PC-9 (cell line): ENCODE data around the gene EXD3.

Experiments used
- EZH2 ChIP-seq: fragments of 200-600 bp; sonication (generic); IDR thresholded peaks from 2 replicates; pipeline ENCODE4 v1.8.0; 2017; ENCODE audit warnings: antibody characterized with exemption, low read depth
- TF ChIP-seq, protein P1 (sequence below): fragments of 200-600 bp; sonication (generic); conservative IDR thresholded peaks from 2 replicates; pipeline ENCODE4 v1.6.1; 2017; ENCODE audit warnings: mixed run types, antibody characterized with exemption, mild to moderate bottlenecking, moderate library complexity

DNA sequence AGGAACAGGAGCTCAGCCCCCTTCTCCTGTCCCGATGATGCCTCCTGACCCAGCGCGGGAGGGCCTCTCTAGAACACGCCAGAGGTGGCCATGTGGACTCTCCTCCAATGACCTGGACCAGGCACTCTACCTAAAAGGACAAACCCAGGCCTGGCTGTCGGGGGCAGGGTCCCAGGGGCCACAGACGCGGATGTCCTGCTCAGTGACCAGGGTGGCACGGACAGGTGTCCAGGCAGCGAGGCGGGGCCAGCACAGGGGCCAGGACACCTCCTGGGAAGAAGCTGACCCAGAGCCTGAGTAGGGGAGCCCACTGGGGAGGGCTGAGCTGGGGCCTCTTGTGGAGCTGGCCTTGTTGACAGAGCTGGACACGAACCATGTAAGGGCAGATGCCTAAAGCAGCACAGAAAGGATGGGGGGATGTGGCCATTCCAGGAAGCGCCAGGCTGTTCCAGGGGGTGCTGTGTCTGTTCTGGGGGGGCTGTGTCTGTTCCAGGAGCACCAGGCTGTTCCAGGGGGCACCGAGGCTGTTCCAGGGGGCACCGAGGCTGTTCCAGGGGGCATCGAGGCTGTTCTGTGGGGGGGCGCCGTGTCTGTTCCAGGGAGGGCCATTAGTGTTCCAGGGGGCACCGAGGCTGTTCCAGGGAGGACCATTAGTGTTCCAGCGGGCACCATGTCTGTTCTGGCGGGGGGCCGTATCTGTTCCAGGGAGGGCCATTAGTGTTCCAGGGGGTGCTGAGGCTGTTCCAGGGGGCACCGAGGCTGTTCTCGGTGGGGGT is 30.5 kb downstream of the EXD3 start:
- TF ChIP-seq, protein P1, sequence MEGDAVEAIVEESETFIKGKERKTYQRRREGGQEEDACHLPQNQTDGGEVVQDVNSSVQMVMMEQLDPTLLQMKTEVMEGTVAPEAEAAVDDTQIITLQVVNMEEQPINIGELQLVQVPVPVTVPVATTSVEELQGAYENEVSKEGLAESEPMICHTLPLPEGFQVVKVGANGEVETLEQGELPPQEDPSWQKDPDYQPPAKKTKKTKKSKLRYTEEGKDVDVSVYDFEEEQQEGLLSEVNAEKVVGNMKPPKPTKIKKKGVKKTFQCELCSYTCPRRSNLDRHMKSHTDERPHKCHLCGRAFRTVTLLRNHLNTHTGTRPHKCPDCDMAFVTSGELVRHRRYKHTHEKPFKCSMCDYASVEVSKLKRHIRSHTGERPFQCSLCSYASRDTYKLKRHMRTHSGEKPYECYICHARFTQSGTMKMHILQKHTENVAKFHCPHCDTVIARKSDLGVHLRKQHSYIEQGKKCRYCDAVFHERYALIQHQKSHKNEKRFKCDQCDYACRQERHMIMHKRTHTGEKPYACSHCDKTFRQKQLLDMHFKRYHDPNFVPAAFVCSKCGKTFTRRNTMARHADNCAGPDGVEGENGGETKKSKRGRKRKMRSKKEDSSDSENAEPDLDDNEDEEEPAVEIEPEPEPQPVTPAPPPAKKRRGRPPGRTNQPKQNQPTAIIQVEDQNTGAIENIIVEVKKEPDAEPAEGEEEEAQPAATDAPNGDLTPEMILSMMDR: no peak
- TF ChIP-seq EZH2: no peak
